Brain microvascular endothelial cell (primary cell): ENCODE results near the gene CERS5.
"Not testable (repeated sequence)": the region's sequence is repeated elsewhere in the genome, so short reads cannot be mapped to it uniquely, and the experiment has no call there.

Source experiments
- DNase-seq: peaks from one replicate; pipeline ENCODE4 v3.0.0-alpha.2; 2020
- H3K27ac ChIP-seq: fragments of 250-450 bp; sonication (Bioruptor Pico); 2 replicates; pipeline ENCODE4 v1.5.1; 2020; ENCODE audit warnings: mild to moderate bottlenecking, moderate library complexity
- H3K27me3 ChIP-seq: fragments of 250-450 bp; sonication (Bioruptor Pico); replicated peaks from 2 replicates; pipeline ENCODE4 v1.5.1; 2020; ENCODE audit warnings: mild to moderate bottlenecking
- H3K36me3 ChIP-seq: fragments of 250-450 bp; sonication (Bioruptor Pico); replicated peaks from 2 replicates; pipeline ENCODE4 v1.5.1; 2020; ENCODE audit warnings: mild to moderate bottlenecking
- H3K4me3 ChIP-seq: 2 replicates; pipeline ENCODE4 v1.5.1; 2011; ENCODE audit warnings: low read depth, mild to moderate bottlenecking, control low read depth, low read length, moderate library complexity
- in situ Hi-C: cut with HindIII; loops from 2 replicates; pipeline ENCODE4 v1.10.0; 2017; ENCODE audit warnings: low sequenced_read_pairs, low pct_ligation_motif_present
- TF ChIP-seq, protein P1 (sequence below): IDR thresholded peaks from 2 replicates; pipeline ENCODE4 v1.5.1; 2011; ENCODE audit warnings: low read depth, mild to moderate bottlenecking, moderate library complexity, low read length, control low read depth, inconsistent platforms; ENCODE audit errors: missing control alignments

Gene CERS5

DNA sequence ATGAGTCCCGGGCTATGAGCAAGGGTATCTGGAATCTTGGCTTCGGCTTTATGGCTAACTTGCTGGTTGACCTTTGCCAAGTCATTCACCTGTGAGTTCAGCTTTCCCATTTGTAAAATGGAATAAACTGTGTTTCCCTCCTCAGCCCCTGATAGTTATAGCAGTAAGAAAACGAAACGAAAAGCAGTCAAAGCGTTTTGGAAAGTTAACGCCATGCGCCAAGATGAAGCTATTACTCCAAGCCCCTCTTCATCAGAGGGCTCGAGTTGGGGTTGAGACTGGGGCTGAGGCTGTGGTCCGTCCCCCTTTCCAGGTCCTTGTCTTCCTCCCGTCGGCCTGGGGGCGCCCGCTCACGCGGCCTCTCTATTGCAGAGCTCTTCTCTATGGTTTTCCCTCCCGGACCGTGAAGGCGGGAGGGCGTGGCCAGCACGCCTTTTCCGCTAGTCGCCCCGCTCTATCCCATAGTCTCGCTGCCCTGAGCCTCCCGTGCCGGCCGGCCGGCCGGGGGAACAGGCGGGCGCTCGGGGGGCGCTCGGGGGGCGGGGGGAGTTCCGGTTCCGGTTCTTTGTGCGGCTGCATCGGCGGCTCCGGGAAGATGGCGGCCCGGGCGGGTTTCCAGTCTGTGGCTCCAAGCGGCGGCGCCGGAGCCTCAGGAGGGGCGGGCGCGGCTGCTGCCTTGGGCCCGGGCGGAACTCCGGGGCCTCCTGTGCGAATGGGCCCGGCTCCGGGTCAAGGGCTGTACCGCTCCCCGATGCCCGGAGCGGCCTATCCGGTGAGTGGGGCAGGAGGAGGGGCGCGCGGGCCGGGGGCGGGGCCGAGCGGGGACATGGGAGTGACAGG is 82.2 kb downstream of the CERS5 start, which contains the start of gene SMARCD1:
Gene SMARCD1 (plus strand): TSS at position 568 of the 840 bp plus-strand sequence. CDS start 28 bp downstream, at position 596.
- TF ChIP-seq, protein P1, sequence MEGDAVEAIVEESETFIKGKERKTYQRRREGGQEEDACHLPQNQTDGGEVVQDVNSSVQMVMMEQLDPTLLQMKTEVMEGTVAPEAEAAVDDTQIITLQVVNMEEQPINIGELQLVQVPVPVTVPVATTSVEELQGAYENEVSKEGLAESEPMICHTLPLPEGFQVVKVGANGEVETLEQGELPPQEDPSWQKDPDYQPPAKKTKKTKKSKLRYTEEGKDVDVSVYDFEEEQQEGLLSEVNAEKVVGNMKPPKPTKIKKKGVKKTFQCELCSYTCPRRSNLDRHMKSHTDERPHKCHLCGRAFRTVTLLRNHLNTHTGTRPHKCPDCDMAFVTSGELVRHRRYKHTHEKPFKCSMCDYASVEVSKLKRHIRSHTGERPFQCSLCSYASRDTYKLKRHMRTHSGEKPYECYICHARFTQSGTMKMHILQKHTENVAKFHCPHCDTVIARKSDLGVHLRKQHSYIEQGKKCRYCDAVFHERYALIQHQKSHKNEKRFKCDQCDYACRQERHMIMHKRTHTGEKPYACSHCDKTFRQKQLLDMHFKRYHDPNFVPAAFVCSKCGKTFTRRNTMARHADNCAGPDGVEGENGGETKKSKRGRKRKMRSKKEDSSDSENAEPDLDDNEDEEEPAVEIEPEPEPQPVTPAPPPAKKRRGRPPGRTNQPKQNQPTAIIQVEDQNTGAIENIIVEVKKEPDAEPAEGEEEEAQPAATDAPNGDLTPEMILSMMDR: peak; percentile 66
- Histone ChIP-seq H3K36me3 (peaks cover 26% of the 10 kb centered on the region), H3K27me3 (no peaks in the 10 kb centered on the region), H3K4me3 (peak within 1 kb of the TSS; percentile 67), H3K27ac (peak within 1 kb of the TSS; percentile 72)
- in situ Hi-C loops: no loop called here
- DNase-seq: peak; percentile 80

DNA sequence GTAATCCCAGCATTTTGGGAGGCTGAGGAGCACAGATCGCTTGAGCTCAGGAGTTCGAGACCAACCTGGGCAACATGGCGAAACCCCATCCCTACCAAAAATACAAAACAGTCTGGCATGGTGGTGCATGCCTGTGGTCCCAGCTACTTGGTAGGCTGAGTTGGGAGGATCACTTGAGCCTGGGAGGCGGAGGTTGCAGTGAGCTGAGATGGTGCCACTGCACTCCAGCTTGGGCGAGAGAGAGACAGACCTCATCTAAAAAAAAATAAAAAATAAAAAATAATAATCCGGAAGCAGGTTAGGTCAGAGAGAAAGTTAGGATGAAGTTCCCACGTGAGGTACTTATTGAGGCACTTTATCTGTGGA is 82.8 kb downstream of the CERS5 start:
- H3K36me3 ChIP-seq: peaks cover 20% of the 10 kb centered on the region
- peak overlapping the region; percentile 67 for H3K4me3 ChIP-seq
- H3K27me3 ChIP-seq, in situ Hi-C loops, DNase-seq: not testable (repeated sequence)
- H3K27ac ChIP-seq: peak overlapping the region; percentile 72

DNA sequence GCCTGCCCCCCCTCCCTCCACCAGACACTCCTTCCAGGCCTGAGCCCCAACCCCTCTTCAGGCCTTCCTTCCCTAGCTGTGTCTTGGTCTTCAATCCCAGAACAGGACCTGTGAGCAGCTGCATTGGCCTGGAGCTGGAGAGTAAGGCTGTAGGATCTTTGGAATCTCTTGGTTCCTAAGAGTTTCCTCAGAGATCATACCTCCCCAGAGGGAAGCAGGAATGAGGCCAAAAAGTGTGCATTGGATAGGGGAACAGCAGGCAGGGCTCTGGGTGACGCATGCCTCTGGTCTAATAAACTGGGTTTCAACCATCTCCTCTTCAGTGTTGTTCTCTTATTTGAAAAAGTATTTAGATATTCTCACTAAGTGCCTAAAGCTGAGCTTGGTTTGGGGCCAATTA is 83.9 kb downstream of the CERS5 start:
- Histone ChIP-seq H3K4me3 (no peak overlapping the region), H3K36me3 (peaks cover 10% of the 10 kb centered on the region), H3K27ac (no peak overlapping the region), H3K27me3 (no peaks in the 10 kb centered on the region)
- in situ Hi-C loops: no loop called here
- DNase-seq: no peak
- TF ChIP-seq, protein P1: no peak

DNA sequence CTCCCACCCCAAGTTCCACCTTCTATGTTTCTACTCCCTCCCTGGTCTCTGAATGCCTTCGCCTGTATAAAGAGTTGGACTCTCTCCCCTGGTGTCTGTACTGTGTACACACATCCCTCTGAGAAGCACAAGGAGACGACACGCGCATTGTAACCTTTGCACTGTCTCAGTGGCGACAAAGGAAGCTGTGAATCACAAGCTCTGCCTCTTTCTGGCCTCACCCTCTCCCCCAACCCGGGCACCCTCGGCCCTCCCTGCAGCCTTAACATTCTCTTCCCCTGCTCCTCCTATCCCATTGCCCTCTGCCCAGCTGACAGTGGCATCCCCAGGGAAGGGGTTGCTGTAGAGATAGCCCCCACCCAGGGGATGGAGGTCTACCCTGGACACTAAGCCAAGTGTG is 84.5 kb downstream of the CERS5 start:
- Histone ChIP-seq H3K4me3 (no peak overlapping the region), H3K27ac (no peak overlapping the region), H3K27me3 (no peaks in the 10 kb centered on the region), H3K36me3 (peaks cover 9% of the 10 kb centered on the region)
- TF ChIP-seq, protein P1: no peak
- in situ Hi-C loops: no loop called here
- DNase-seq: no peak

DNA sequence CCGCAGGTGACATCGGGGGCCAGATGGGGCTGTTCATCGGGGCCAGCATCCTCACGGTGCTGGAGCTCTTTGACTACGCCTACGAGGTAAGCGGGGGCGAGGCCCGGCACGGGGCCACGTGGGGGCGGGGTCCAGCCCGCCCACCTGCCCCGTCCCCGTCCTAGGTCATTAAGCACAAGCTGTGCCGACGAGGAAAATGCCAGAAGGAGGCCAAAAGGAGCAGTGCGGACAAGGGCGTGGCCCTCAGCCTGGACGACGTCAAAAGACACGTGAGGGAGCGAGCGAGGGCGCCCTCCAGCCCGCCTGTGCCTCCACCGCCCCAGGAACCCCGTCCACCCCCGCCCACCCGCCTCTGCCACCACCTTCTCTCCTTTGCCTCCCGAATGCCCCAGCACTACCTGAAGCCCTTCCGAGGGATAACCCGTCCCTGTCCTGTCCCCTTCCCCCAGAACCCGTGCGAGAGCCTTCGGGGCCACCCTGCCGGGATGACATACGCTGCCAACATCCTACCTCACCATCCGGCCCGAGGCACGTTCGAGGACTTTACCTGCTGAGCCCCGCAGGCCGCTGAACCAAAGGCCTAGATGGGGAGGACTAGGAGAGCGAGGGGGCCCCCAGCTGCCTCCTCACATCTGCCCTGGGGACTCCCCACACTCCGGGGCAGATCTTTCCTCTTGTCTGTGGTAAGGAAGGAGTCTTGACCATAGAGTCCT is 85.9 kb downstream of the CERS5 start:
- no peaks in the 10 kb centered on the region for H3K36me3 ChIP-seq
- in situ Hi-C loops: no loop called here
- TF ChIP-seq, protein P1: no peak
- no peak for DNase-seq
- H3K27me3 ChIP-seq: no peaks in the 10 kb centered on the region
- H3K27ac ChIP-seq: no peak overlapping the region
- no peak overlapping the region for H3K4me3 ChIP-seq

DNA sequence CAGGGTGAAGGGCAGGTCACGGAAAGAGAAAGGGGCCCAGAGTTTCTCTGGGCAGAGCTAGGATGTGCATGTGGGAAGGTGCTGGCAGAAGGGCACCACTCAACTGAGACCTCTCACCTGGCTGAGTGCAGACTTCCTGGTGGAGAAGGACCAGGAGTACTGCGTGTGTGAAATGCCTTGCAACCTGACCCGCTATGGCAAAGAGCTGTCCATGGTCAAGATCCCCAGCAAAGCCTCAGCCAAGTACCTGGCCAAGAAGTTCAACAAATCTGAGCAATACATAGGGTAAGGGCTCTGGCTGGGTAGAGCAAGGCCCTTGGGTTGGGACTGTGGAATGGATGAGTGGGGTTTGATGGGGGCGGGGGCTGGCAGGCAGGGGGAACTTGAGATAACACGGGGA is 87.4 kb downstream of the CERS5 start:
- Histone ChIP-seq H3K27ac (no peak overlapping the region), H3K27me3 (no peaks in the 10 kb centered on the region), H3K36me3 (no peaks in the 10 kb centered on the region), H3K4me3 (no peak overlapping the region)
- in situ Hi-C loops: no loop called here
- TF ChIP-seq, protein P1: no peak
- DNase-seq: no peak
